ENCODE measurements around the gene METTL17.
"Not testable (repeated sequence)": the region's sequence is repeated elsewhere in the genome, so short reads cannot be mapped to it uniquely, and the experiment has no call there.

Gene METTL17

GRCh38 chr14:20989787-20990600, at the start of gene METTL17:
Gene METTL17 (plus strand): TSS chr14:20989980. CDS start chr14:20990003, 23 bp downstream.
- DNase-seq: peak; percentile 67

- not testable (repeated sequence) for DNase-seq
Measured at GRCh38 chr14:20945146-20945545, 44.6 kb upstream of the METTL17 start.

- DNase-seq: not testable (repeated sequence)
Measured at GRCh38 chr14:20946707-20947106, 43.1 kb upstream of the METTL17 start.

- not testable (repeated sequence) for DNase-seq
Measured at GRCh38 chr14:20954736-20955537, 34.8 kb upstream of the METTL17 start, which contains the start of gene RNASE2. Gene RNASE2 (plus strand): TSS chr14:20955487. CDS start chr14:20955772, 285 bp downstream.

GRCh38 chr14:20955538-20955873, 34.3 kb upstream of the METTL17 start:
- not testable (repeated sequence) for DNase-seq

GRCh38 chr14:20956376-20956976, 33.3 kb upstream of the METTL17 start:
- no peak for DNase-seq

GRCh38 chr14:20958946-20959345, 30.8 kb upstream of the METTL17 start:
- DNase-seq: not testable (repeated sequence)

- DNase-seq: no peak
Measured at GRCh38 chr14:20969336-20969735, 20.4 kb upstream of the METTL17 start.

- no peak for DNase-seq
Measured at GRCh38 chr14:20970647-20970982, 19.2 kb upstream of the METTL17 start.

- DNase-seq: no peak
Measured at GRCh38 chr14:20970983-20971704, 18.6 kb upstream of the METTL17 start.

GRCh38 chr14:20971705-20972021, 18.1 kb upstream of the METTL17 start:
- DNase-seq: no peak

- DNase-seq: no peak
Measured at GRCh38 chr14:20973501-20973900, 16.3 kb upstream of the METTL17 start.

- DNase-seq: no peak
Measured at GRCh38 chr14:20976291-20976690, 13.5 kb upstream of the METTL17 start.

GRCh38 chr14:20978687-20979086, 11.1 kb upstream of the METTL17 start:
- no peak for DNase-seq

GRCh38 chr14:20980906-20981305, 8.9 kb upstream of the METTL17 start:
- no peak for DNase-seq

GRCh38 chr14:20982646-20983369, 7.0 kb upstream of the METTL17 start:
- no peak for DNase-seq

- not testable (repeated sequence) for DNase-seq
Measured at GRCh38 chr14:20985650-20986049, 4.1 kb upstream of the METTL17 start.

GRCh38 chr14:20986811-20987210, 3.0 kb upstream of the METTL17 start:
- no peak for DNase-seq

- DNase-seq: no peak
Measured at GRCh38 chr14:20988717-20989470, 886 bp upstream of the METTL17 start.

GRCh38 chr14:20989471-20989786, 351 bp upstream of the METTL17 start:
- no peak for DNase-seq

GRCh38 chr14:20996521-20996920, 6.7 kb downstream of the METTL17 start:
- no peak for DNase-seq

- DNase-seq: no peak
Measured at GRCh38 chr14:20997115-20997514, 7.3 kb downstream of the METTL17 start.
